GM19467 (cell line): ENCODE results near the gene VSIG2.

Experiments
- ATAC-seq: cut with Tn5 transposase; IDR thresholded peaks from one replicate; pipeline ENCODE4 v1.9.1; 2021; ENCODE audit warnings: mild to moderate bottlenecking, moderate library complexity; ENCODE audit not compliant: unreplicated experiment

Gene VSIG2

GRCh38 chr11:124748481-124749343 lies 3.3 kb downstream of the VSIG2 start:
- no peak for ATAC-seq

- no peak for ATAC-seq
Measured at GRCh38 chr11:124748100-124748418, 4.0 kb downstream of the VSIG2 start.

- ATAC-seq: no peak
Measured at GRCh38 chr11:124747406-124748099, 4.5 kb downstream of the VSIG2 start.

DNA sequence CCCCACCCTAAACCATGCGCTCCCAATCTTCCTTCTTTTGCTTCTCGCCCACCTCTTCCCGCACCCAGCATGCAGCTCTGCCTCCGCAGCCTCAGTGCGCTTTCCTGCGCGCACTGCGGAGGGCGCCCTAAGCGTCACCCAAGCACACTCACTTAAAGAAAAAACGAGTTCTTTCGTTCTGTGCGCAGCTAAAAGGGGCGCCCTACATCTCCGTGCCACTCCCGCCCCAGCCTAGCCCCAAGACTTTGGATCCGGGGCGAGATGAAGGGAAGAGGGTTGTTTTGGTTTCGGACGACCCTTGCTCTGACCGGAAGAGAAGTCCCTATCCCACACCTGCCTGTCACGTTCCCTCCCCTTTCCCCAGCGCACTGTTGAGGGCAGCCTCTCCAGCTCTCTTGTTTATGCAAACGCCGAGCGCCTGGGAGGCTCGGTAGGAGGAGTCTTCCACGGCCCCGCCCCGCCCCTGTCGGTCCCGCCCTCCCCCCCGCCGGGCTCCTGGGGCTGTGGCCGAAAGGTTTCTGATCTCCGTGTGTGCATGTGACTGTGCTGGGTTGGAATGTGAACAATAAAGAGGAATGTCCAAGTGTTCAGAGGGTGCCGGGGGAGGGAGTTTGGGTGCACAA lies 5.3 kb downstream of the VSIG2 start:
- peak; percentile 92 for ATAC-seq

- ATAC-seq: peak; percentile 10
Measured at GRCh38 chr11:124745835-124746620, 6.0 kb downstream of the VSIG2 start.

DNA sequence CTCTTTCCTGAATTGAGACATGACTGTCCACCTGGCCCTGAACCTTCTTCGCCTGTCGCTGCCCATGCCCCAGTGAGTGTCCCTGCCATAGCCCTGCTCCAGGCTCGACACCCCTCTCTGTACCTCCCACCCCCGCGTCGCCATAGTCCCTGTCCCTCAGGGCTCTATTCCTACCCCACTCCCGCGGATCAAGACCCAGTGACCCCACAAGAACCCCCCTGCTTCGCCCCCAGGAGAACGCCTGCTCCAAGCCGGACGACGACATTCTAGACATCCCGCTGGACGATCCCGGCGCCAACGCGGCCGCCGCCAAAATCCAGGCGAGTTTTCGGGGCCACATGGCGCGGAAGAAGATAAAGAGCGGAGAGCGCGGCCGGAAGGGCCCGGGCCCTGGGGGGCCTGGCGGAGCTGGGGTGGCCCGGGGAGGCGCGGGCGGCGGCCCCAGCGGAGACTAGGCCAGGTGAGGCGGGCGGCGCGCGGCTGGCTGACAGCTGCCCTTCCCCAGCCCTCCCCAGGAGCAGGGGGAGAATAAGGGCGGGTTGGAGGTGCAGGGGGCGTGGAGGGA lies 6.7 kb downstream of the VSIG2 start:
- ATAC-seq: no peak

DNA sequence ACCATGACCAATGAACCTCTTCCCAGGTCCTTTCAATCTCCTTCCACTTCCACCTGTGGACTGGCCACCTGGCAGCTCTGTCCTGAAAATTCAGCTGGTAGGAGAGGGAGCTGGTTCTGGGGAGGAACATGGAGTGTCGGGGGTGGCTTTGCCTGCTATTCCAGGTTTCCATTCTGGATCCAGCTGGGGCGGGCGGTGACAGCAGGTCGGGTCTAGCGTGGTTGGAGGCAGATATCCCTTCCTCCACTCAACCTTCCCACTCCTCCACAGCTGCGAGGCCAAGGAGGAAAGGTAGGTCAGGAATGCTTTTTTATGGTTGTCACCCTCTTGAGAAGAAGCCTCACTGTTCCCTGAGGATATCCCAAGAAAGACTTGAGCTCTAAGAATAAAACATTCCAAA lies 9.0 kb downstream of the VSIG2 start:
- no peak for ATAC-seq

DNA sequence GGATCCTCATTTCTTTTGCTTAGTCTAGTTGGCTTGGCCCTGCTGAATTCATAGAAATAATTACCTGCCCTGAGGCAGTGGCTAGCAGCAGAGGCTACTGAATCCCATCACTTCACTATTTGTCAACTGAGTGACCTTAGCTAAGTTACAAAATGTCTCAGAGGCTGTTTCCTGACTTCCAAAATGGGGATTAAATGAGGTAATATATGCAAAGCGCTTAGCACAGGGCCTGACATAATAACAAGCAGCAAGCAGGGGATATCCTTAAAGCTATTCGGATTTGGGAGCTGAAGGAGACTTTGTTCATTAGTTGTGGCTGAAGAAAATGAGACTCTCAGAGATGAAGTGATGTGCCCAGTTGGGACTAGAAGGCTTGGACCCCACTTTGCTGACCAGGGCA lies 9.5 kb downstream of the VSIG2 start:
- ATAC-seq: no peak

- peak; percentile 44 for ATAC-seq
Measured at GRCh38 chr11:124740277-124740882, 11.7 kb downstream of the VSIG2 start.

DNA sequence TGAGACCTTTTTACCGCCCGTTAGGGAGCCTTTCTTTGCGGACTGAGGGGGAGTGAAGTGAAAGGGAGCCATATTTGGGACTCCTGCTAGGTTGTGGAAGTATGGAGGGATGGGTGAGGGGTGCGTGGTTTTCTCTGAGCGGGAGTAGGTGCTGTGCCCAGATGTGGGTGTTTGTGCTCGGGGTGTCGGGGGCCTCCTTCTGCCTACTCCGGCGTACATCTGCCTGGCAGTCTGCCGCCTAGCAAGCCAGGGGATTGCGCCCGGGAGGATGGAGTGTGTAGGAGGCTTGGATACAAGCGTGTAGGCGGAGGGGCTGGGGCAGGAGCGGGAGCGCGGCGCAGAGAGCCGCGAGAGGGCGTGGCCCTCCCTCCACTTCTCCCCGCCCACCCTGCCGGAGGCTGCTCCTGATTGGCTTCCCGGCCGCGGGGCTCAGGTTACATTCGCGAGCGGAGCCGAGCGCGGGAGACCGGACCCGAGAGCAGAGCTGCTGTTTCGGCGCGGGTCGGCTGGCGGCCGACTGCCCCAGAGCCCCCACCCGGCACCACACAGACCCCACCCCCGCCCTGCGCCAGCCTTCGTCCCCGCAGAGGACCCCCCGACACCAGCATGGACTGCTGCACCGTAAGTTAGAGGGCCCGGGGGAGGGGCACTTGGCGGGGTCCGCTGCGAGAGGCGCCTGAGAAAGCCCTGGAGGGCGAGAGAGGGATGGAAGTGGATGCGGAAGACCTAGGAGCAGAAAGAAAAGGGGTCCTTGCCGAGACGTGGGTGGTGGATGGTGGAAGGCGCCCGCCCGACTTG lies 12.4 kb downstream of the VSIG2 start, which contains the start of gene NRGN:
Gene NRGN, plus strand, starts transcription at position 464 of the 798 bp plus-strand sequence. Its CDS starts 143 bp downstream, at position 607.
- peak; percentile 98 for ATAC-seq

GRCh38 chr11:124738713-124739478 lies 13.2 kb downstream of the VSIG2 start:
- no peak for ATAC-seq

DNA sequence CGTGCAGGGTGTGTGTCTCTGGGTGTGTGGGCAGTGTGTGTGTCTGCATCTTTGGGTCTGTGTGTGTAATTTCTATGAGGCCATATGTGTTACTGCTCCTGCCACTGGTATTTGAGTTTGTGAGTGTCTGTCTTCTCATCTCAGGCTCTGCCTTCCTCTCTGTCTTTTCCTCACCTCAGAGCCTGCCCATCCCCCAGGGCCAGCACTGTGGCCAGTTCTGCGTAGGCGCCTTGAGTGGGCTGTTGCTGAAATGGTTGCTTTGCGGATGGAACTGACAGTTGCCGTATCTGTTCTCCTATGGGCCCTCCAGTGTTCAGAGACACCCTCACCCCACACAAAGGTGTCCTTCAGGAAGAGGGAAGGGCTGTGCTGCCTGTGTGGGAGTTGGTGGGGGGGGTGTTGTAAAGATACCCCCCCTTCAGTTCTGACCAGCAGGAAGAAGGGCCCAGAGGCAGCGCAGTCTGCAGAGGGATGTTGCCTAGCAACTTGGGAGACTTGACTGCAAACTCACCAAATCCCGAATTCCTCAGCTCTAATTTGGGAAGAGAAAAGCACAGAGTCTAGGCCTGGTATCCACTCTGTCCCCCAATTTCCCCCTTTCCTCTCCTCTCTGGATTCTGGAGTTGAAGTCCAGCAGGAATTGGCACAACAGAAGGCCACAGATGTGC lies 14.3 kb downstream of the VSIG2 start:
- ATAC-seq: no peak

GRCh38 chr11:124736736-124737135 lies 15.3 kb downstream of the VSIG2 start:
- ATAC-seq: no peak

DNA sequence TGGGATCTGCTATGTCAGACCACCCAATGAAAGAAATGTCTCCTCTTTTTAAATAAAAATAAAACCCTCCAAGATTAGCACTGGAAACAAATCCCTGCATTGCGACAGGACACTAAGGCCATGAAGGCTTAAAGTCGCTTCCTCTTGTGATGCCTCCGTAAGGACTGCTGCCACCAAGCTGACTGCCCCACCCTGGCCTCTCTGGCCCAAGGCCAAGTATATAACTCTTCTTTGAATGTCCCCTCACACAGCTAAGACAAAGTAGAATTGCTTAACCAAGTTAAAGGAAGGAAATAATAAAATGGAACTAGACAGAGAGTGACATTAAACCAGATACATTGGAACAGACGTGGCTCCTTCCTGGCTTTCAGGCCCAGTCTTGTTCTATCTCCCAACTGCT lies 19.8 kb downstream of the VSIG2 start:
- no peak for ATAC-seq

DNA sequence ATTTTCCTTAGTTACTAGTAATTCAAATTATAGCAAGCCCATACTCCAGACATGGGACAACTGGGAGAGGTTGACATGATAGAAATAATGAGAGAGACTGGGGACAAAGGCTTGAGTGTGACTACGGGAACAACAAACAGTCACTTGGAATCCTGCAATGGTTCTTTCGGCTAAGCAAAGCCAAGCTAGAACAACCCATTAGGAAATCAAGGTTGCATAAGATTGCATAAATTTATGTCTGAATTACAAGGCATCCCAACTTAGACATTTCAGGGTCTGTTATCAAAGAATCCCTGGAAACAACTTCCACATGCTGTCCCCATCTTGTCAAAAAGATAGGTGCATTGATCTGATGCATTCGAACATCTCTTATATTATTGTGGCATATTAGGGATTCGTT lies 22.5 kb downstream of the VSIG2 start:
- no peak for ATAC-seq

GRCh38 chr11:124728134-124728533 lies 23.9 kb downstream of the VSIG2 start:
- no peak for ATAC-seq

GRCh38 chr11:124727474-124727873 lies 24.6 kb downstream of the VSIG2 start:
- ATAC-seq: no peak

GRCh38 chr11:124725719-124726105 lies 26.3 kb downstream of the VSIG2 start:
- peak; percentile 1 for ATAC-seq
